T-helper 1 cell treated with Interleukin-12 subunit alpha and Interleukin-12 subunit beta and Interleukin-4 antibody, amounts not matched to agents 30 ng/mL and 1 ng/mL, for 36 hours (primary cell): Measurements from ENCODE around the gene SIK1. TPM values are rescaled to one million over a fixed set of nuclear protein-coding genes. Genes with fewer than 3 reads are reported as not detected.
"Not testable (repeated sequence)": the region's sequence is repeated elsewhere in the genome, so short reads cannot be mapped to it uniquely, and the experiment has no call there.

ENCODE experiments used
- intact Hi-C: fragments of 100-400 bp; cut with micrococcal nuclease; formaldehyde crosslinking; loops from one replicate; pipeline ENCODE4 v1.15.1; 2024
- total RNA-seq: library from RNA; stranded (reverse); gene quantifications from 2 replicates; pipeline ENCODE4 v1.2.3, GENCODE V29; 2022

SIK1 gene
- total RNA-seq, 1 donor from 2014 or later = 7.4 TPM

DNA sequence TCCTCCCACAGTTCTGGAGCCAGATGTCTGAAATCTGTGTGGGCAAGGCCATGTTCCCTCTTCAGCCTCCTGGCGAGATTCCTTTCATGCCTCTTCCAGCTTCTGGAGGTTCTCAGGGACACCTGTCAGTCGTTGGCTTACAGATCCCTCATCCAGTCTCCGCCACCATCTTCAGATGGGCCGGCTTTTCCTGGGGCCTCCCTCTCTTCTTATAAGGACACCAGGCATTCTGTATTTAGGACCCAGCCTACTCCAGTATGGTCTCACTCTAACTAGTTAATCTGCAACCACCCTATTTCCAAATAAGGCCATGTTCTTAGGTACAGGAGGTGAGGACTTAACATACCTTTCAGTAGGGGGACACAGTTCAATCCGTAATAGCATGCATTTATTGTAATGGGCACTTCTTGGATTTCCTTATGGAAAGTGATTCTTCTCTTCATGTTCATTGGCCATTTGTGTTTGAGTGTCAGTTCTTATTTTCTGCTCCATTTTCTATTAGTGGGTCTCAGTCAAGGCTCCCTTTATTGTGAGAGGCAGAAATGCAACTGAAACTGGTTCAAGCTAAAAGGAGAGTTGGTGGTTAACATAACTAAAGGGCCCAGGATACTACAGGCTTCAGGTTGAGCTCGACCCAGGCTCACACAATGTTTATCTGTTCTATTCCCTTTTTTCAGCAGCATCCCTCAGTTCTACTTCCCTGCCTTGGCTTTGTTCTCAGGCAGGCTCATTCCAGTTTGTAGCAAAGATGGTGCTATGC lies 12.6 kb upstream of the SIK1 start:
- intact Hi-C loops = not testable (repeated sequence)

DNA sequence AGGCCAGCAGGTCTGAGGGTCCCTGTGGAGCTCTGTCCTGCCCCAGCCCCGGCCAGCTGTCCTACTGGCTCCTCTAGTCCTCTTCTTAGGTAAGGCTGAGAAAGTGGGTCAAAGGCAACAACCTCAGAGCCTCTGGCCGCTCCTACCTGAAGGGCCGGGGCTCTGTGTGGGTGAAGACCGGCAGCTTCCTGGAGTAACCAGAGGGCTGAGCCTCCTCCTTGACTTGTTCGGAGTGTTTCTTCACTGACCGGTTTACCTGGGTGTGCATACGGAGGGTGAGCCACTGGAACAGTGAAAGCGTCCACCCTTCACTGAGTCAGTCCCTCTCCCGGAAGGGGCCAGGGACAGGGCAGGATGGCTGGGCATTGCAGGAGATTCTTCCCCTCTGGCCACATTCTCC lies 9.3 kb upstream of the SIK1 start:
- intact Hi-C loops = not testable (repeated sequence)

DNA sequence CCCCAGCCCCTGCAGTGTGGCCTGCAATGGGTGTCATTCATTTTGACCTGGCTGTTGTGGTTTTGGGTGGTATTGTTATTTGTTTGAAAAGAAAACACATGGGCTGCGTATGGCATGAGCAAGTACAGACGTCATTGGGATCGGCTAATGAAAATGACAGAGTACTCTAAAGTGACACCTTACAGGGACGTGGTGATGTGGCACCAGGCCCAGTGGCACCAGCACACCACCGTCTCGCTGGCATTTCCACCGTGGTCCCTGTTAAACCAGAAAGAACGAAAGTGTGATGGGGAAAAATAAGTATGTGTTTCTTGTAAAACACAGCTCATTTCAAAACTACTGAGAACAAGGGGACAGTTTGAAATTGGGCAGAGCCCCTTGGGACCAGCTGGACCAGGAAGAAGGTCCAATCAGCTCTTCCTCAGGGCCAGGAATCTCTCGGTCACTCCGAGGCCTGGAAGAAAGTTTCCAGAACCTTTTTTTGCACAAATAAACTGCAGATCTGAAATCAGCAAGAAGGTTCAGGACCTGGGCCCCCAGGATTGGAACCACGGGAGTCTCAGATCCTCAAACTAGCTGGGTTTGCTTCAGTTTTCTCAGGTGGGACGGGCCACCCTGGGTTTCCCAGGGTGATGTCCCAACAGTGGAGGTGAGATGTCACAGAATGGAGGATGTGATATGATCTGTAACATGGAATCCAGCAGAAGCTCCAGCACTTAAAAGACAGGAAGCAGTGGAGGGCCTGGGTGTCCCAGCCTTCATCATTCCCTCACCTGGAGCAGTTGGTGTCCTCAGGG lies 6.6 kb upstream of the SIK1 start:
- intact Hi-C loops = not testable (repeated sequence)

- intact Hi-C loops = not testable (repeated sequence)
Measured at GRCh38 chr21:43430830-43431416, 4.0 kb upstream of the SIK1 start.

DNA sequence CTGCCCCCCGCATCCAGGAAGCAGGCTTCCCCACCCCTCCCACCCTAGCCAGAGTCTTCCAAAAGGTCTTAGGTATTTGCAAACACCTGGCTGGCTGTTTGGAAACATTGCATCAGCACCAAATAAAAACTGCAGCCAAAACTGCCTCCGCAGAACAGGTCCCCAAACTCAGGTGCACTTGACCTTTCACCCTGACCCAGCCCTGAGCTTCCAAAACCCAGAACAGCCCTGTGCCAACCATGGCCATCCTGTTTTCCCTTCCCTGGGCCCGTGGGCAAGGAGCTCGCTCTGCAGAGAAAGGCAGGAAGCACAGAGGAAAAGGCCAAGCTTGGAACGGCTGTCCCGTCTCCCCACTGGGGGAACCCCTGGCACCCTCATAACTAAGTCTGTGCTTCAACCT lies 2.0 kb upstream of the SIK1 start:
- intact Hi-C loops = not testable (repeated sequence)

DNA sequence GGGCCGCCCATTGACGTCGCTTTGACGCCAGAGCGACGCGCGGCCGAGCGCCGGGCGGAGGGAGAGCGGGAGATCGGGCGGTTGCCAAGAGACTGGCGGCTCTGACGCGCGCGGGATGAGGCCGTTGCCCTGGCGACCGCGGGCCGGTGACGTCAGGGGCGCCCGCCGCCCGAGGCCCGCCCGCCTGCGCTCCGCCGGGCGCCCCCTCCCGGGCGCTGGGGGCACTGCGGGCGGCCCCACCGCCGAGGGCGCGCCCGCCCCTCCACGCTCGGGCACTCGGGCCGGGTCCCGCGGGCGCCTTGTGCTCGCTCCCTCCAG lies 270 bp upstream of the SIK1 start:
- intact Hi-C loops = not testable (repeated sequence)

- intact Hi-C loops = not testable (repeated sequence)
Measured at GRCh38 chr21:43426004-43426403, 927 bp downstream of the SIK1 start.

DNA sequence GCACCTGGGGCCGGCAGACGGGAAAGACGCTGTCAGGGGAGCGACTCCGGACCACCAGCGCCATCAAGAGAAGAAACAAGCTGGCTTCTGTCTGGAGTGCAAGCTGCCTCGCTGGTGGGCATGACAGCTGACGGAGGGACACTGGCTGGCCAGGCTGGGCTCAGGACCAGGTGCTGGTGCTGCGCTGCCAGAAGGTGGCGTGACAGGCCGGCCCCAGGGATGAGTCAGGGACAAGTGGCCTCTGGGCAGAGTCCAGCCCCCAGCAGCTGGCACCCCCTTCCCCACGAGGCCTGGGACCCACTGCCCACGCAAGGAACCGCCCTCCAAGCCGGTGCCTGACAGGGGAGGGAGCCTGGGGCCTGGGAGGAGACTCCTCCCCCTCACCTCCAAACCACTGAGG lies 7.5 kb downstream of the SIK1 start:
- intact Hi-C loops = not testable (repeated sequence)

DNA sequence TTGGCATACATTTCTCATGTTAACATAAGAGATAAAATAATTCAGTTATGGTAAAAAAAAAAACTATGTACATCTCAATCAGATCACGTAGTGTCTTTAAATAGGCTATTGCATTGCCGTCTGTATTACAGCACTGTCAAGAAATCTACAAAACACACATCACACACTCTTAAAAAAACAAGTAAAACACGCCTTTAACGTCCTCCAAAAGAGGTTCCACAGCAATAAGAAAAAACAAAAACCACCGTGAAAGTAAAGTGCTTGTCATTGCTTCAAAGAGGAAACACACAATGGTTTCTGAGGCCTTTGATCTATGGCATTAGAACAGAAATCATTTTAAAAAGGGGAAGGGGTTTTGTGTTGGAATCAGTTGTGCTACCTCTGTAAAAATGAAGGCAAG lies 12.4 kb downstream of the SIK1 start:
- intact Hi-C loops = not testable (repeated sequence)

GRCh38 chr21:43412020-43412788 lies 14.7 kb downstream of the SIK1 start:
- intact Hi-C loops = not testable (repeated sequence)

GRCh38 chr21:43410456-43411068 lies 16.4 kb downstream of the SIK1 start:
- intact Hi-C loops = not testable (repeated sequence)

DNA sequence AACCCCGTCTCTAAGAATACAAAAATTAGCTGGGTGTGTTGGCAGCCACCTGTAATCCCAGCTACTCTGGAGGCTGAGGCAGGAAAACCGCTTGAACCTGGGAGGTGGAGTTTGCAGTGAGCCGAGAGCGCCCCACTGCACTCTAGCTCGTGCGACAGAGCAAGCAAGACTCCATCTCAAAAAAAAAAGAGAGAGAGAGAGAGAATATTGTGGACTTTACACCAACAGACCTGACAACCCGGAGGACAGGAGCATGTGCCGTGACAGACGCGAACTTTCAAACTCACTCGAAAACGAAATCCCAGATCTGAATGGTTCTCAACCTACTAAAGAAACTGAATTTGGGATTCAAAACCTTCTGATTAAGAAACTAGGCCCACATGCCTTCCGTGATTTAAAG lies 19.8 kb downstream of the SIK1 start:
- intact Hi-C loops = not testable (repeated sequence)

DNA sequence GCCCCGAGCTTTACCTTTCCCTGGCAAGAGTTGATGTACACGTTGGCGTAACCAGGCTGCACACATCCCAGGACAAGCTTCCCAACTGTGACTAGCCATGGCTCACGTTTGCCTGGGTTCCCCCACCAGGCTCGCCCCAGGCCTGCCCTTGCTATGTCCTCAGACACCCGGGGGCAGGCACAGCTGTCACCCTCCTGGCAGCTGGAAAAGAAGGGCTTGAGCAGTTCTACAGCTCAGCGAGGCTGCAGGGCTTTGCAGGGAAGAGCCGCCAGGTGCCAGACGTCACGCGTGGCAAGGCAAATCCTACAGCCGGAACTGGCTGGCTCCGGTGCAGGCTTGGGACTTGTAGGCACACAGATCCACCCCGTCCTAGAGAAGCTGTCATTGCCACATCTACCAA lies 22.5 kb downstream of the SIK1 start:
- intact Hi-C loops = not testable (repeated sequence)

DNA sequence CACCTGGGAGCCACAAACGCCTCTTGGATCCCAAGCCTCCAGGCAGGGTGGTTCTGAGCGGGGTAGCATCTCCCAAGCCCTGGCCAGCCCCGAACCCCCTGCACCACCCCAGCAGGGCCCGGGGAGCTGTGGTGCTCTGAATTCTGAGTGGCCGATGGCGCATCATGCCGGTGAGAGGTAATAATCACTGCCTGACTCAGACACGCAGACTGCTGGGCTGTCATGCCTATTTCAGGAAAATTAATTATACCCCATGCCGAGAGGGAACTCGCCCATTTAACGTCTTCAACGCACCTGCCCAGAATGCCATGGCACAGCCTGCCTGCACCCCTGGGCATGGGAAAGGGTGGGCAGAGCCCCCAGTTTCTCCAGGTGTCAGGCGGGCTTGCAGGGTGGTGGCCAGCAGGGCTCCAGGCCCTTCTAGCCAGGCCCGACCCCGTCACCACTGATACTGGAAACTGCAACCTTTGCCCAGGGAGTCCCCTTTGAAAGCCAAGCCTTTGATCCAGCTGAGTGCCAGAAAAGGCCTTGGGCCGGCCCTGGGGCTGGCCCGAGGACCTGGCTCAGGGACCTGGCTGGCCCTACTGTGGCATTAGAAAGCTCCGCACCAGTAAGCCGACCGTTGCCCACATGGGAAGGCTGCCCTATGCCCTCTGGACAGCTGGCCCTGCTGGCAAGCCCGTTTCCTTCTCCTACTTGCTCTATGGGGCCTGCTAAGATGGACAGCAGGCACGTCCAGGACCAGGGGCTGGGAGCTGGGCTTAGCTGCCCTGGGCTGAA lies 23.1 kb downstream of the SIK1 start:
- intact Hi-C loops = not testable (repeated sequence)

DNA sequence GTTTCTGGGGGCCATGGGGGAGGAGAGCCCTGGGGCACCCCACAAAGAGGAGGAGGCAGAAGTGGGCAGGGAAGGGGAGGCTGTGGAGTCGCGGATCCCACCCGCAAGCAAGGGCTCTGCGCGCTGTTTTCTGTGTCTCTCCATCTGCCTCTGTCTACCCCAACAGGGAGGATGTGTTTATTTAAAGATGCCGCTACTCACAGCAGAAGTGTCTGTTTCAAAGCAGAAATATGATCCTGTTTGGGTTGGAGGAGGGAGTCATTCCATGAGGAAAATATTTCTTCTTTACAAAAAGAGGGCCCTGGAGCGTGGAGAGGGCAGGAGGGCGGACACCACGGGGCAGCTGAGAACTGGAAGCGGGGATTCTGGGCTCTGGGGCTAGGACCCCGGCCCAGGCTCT lies 25.8 kb downstream of the SIK1 start:
- intact Hi-C loops = not testable (repeated sequence)

DNA sequence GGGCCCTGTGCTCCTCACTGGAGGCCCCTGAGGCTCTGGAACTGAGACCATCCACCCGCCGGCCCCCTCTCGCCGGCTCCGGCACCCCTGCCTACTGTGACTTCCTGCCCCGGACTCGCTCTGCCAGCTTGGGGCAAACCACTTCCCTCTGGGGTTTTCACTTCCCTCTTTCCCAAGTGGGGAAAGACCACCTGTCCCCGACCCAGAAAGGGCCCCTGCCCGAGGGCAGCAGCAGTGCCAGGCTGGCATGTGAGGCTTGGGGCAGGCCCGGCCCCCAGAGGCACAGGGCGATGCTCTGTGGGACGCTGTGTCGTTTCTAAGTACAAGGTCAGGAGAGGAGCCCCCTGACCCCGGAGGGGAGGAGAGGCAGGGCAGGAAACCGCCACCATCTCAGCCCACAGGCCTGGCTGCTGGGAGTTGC lies 27.3 kb downstream of the SIK1 start:
- intact Hi-C loops = not testable (repeated sequence)

DNA sequence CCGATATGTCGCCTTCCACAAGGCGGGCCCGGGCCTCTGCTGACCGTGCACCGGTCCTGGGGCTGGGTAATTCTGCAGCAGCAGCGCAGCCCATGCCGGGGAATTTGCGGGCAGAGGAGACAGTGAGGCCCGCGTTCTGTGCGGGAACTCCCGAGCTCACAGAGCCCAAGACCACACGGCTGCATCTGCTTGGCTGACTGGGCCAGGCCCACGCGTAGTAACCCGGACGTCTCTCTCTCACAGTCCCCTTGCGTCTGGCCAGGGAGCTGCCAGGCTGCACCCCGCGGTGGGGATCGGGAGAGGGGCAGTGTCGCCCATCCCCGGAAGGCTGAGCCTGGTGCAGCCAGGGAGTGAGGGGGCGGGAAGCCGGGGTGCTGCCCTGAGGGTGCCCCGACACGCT lies 27.8 kb downstream of the SIK1 start:
- intact Hi-C loops = not testable (repeated sequence)

DNA sequence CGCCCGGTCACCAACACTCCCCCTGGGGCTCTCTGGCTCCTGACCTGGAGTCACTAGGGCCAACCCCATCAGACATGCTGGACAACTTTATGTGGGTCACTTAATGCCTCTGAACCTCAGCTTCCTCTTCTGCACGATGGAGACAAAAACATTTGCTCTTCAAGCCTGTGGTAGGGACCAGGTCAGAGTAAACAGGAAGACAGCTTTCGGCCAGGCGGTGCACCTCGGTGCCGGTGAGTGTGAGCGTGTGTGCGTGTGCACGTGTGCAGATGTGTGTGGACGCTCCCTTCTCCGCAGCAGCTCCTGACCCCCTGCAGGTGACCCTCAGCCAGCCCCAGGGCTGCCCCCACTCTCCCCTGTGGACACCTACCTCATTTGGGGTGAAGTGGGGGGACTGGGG lies 28.4 kb downstream of the SIK1 start:
- intact Hi-C loops = not testable (repeated sequence)

DNA sequence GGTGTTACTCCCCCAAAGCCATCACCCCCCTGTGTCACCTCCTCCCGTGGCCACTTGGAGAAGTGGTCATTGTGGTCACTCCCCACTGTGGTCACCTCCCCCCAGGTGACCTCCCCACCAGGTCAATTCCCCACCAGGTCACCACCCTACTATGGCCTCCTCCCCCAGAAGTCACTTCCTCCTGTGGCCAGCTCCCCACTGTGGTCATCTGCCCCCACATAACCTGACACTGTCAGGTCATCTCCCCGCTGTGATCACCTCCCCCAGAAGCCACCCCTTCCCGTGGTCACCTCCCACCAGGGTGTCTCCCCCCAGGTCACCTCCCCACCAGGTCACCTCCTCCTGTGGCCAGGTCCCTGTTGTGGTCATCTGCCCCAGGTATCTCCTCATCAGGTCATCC lies 28.9 kb downstream of the SIK1 start:
- intact Hi-C loops = not testable (repeated sequence)

- intact Hi-C loops = not testable (repeated sequence)
Measured at GRCh38 chr21:43397439-43397808, 29.5 kb downstream of the SIK1 start.
